Activated CD8-positive, alpha-beta memory T cell treated with anti-CD3 and anti-CD28 coated beads for 24 hours (primary cell): ENCODE measurements around the gene EYA3.

Experiments
- DNase-seq: peaks from one replicate; pipeline ENCODE4 v3.0.0-alpha.2; 2020

The EYA3 gene

GRCh38 chr1:27935721-27936120, 152.7 kb downstream of the EYA3 start:
- DNase-seq = no peak

- DNase-seq = no peak
Measured at GRCh38 chr1:27934818-27935549, 153.4 kb downstream of the EYA3 start, which contains the start of gene SMPDL3B. SMPDL3B (plus strand) TSS chr1:27935000; CDS start chr1:27935184, 184 bp downstream.

GRCh38 chr1:27931759-27932158, 156.7 kb downstream of the EYA3 start:
- DNase-seq = no peak

- no peak for DNase-seq
Measured at GRCh38 chr1:27931184-27931583, 157.2 kb downstream of the EYA3 start.

GRCh38 chr1:27928216-27928954, 160.0 kb downstream of the EYA3 start:
- DNase-seq = no peak

GRCh38 chr1:27922272-27922671, 166.1 kb downstream of the EYA3 start:
- no peak for DNase-seq
